Chondrocyte (in vitro differentiated cells): ENCODE results near the gene KDM4D. TPM values are rescaled to one million over a fixed set of nuclear protein-coding genes. Genes with fewer than 3 reads are reported as not detected.

Source experiments
- DNase-seq: peaks from one replicate; pipeline ENCODE4 v3.0.0; 2021; ENCODE audit warnings: mixed read lengths, low spot score
- H3K27ac Mint-ChIP-seq: one replicate; pipeline ENCODE4 v1.8.0; 2021; ENCODE audit warnings: mild to moderate bottlenecking, moderate library complexity, mixed read lengths; ENCODE audit not compliant: unreplicated experiment
- H3K27me3 Mint-ChIP-seq: 2 replicates; pipeline ENCODE4 v1.8.0; 2021; ENCODE audit warnings: low read depth, mixed read lengths
- H3K36me3 Mint-ChIP-seq: 2 replicates; pipeline ENCODE4 v1.8.0; 2021; ENCODE audit warnings: low read depth, mixed read lengths
- H3K4me1 Mint-ChIP-seq: 2 replicates; pipeline ENCODE4 v1.8.0; 2021; ENCODE audit warnings: low read depth, mild to moderate bottlenecking, mixed read lengths
- H3K4me3 Mint-ChIP-seq: one replicate; pipeline ENCODE4 v1.8.0; 2021; ENCODE audit warnings: mild to moderate bottlenecking, moderate library complexity, mixed read lengths; ENCODE audit not compliant: unreplicated experiment
- H3K9me3 Mint-ChIP-seq: 2 replicates; pipeline ENCODE4 v1.8.0; 2021; ENCODE audit warnings: low read depth, mixed read lengths
- CTCF ChIP-seq: fragments of 200-600 bp; sonication (generic); IDR thresholded peaks from 2 replicates; pipeline ENCODE4 v1.5.0; 2021; ENCODE audit warnings: antibody characterized with exemption, mild to moderate bottlenecking, moderate library complexity
- long read RNA-seq: library from polyadenylated mRNA; stranded (forward); transcript quantifications from one replicate; pipeline ENCODE4 v2.0.0, GENCODE V29; 2021
- total RNA-seq: library from RNA; stranded (reverse); gene quantifications from 3 replicates; pipeline ENCODE4 v1.2.1, GENCODE V29; 2021

KDM4D gene
- total RNA-seq, result 0.44 to 0.65 TPM (median 0.53 TPM) in 3 replicates
- long read RNA-seq, partial matches to known transcripts, result 0 of 1 reads
- long read RNA-seq, other reads (novel, unspliced or antisense), result 0 of 1 reads

GRCh38 chr11:94973099-94973968 lies at the start of gene KDM4D, which contains the start of gene CWC15:
Gene KDM4D (plus strand): TSS chr11:94973709. CDS start chr11:94997373, 23,664 bp downstream.
Gene CWC15 (minus strand): TSS chr11:94973556. CDS start chr11:94972185, 1,371 bp downstream.
- Mint-ChIP-seq H3K9me3 (no peaks in the 10 kb centered on the region), H3K27me3 (no peaks in the 10 kb centered on the region), H3K4me1 (peaks cover 30% of the 10 kb centered on the region), H3K4me3 (peak within 1 kb of the TSS; percentile 97), H3K27ac (peak within 1 kb of the TSS; percentile 97), H3K36me3 (peaks cover 19% of the 10 kb centered on the region)
- DNase-seq, result peak; percentile 95
- no peak for TF ChIP-seq CTCF

- DNase-seq, result no peak
- Mint-ChIP-seq H3K27me3 (peaks cover 2% of the 10 kb centered on the region), H3K27ac (no peak overlapping the region), H3K9me3 (no peaks in the 10 kb centered on the region), H3K4me3 (no peak overlapping the region), H3K36me3 (peaks cover 1% of the 10 kb centered on the region), H3K4me1 (peaks cover 45% of the 10 kb centered on the region)
- no peak for TF ChIP-seq CTCF
Observed at GRCh38 chr11:94924171-94924572, 49.3 kb upstream of the KDM4D start.

DNA sequence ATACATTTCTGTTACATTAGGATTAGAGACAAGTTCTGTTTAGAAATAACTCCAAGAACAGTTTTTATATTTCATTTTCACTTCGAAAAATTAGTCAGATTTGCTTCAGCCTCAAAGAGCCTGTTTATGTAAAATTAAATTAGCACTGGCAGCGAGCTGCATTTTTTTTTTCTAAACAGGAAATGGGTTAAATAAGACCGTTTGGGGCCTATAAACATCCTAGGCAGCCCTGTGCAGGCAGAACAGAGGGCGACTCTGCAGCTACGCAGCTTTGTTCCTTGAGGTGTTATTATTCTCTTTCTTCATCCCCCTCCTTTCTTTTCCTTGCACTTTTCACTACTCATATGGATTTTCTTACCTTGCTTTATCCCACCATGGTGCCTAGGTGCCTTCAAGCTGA lies 48.9 kb upstream of the KDM4D start:
- no peaks in the 10 kb centered on the region for H3K9me3 Mint-ChIP-seq
- no peak for DNase-seq
- H3K4me3 Mint-ChIP-seq, result no peak overlapping the region
- peaks cover 1% of the 10 kb centered on the region for H3K36me3 Mint-ChIP-seq
- peaks cover 2% of the 10 kb centered on the region for H3K27me3 Mint-ChIP-seq
- peaks cover 47% of the 10 kb centered on the region for H3K4me1 Mint-ChIP-seq
- no peak for TF ChIP-seq CTCF
- H3K27ac Mint-ChIP-seq, result no peak overlapping the region

GRCh38 chr11:94925422-94926270 lies 47.9 kb upstream of the KDM4D start:
- H3K9me3 Mint-ChIP-seq, result no peaks in the 10 kb centered on the region
- H3K36me3 Mint-ChIP-seq, result peaks cover 1% of the 10 kb centered on the region
- no peak overlapping the region for H3K4me3 Mint-ChIP-seq
- no peak for TF ChIP-seq CTCF
- peaks cover 2% of the 10 kb centered on the region for H3K27me3 Mint-ChIP-seq
- no peak for DNase-seq
- peak overlapping the region; percentile 86 for H3K27ac Mint-ChIP-seq
- peaks cover 47% of the 10 kb centered on the region for H3K4me1 Mint-ChIP-seq

DNA sequence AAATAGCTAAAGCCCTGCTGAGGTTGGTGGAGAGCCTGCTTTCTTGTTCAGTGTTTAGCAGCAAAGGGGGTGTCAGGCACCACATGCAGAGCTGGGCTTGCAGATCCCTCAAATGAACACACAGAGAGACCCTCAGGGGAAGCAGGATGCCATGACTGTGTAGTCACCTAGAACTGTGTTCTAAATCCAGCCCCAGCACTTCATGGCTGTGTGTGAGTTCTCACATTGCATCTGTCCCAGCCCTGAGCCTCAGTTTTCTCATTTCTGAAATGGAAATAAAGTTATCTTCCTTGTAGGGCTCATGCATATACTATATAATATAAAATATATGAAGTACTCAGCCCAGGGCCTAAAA lies 47.3 kb upstream of the KDM4D start:
- Mint-ChIP-seq H3K4me1 (peaks cover 47% of the 10 kb centered on the region), H3K27me3 (peaks cover 2% of the 10 kb centered on the region), H3K4me3 (no peak overlapping the region), H3K9me3 (no peaks in the 10 kb centered on the region), H3K27ac (peak overlapping the region; percentile 97), H3K36me3 (peaks cover 1% of the 10 kb centered on the region)
- TF ChIP-seq CTCF, result no peak
- DNase-seq, result no peak
